GM23248 (cell line): ENCODE results near the gene OR1M1. TPM values are rescaled to one million over a fixed set of nuclear protein-coding genes. Genes with fewer than 3 reads are reported as not detected.

Experiments
- DNase-seq: peaks from one replicate; pipeline ENCODE4 v3.0.0-alpha.2; 2015
- H2AFZ ChIP-seq: fragments of 200-600 bp; sonication (generic); 2 replicates; pipeline ENCODE4 v1.6.1; 2016; ENCODE audit warnings: antibody characterized with exemption
- H3F3A ChIP-seq: fragments of 200-600 bp; sonication (generic); 2 replicates; pipeline ENCODE4 v1.6.1; 2016; ENCODE audit warnings: mild to moderate bottlenecking, antibody characterized with exemption, mixed run types; ENCODE audit not compliant: insufficient read depth
- H3K27ac ChIP-seq: fragments of 200-600 bp; sonication (generic); 2 replicates; pipeline ENCODE4 v1.5.1; 2016; ENCODE audit warnings: mild to moderate bottlenecking
- H3K27me3 ChIP-seq: fragments of 200-600 bp; sonication (generic); replicated peaks from 2 replicates; pipeline ENCODE4 v1.6.1; 2016; ENCODE audit warnings: mild to moderate bottlenecking; ENCODE audit not compliant: insufficient read depth
- H3K36me3 ChIP-seq: fragments of 200-600 bp; sonication (generic); 2 replicates; pipeline ENCODE4 v1.6.1; 2016; ENCODE audit warnings: low read depth, mild to moderate bottlenecking
- H3K4me1 ChIP-seq: fragments of 200-600 bp; sonication (generic); 2 replicates; pipeline ENCODE4 v1.6.1; 2016; ENCODE audit warnings: mild to moderate bottlenecking; ENCODE audit not compliant: insufficient read depth
- H3K4me2 ChIP-seq: fragments of 200-600 bp; sonication (generic); one replicate; pipeline ENCODE4 v1.6.1; 2016; ENCODE audit warnings: mild to moderate bottlenecking; ENCODE audit not compliant: unreplicated experiment
- H3K4me3 ChIP-seq: fragments of 200-600 bp; sonication (generic); 2 replicates; pipeline ENCODE4 v1.5.1; 2016; ENCODE audit warnings: mild to moderate bottlenecking
- H3K79me2 ChIP-seq: fragments of 200-600 bp; sonication (generic); 2 replicates; pipeline ENCODE4 v1.6.1; 2016; ENCODE audit warnings: mild to moderate bottlenecking; ENCODE audit not compliant: insufficient read depth
- H3K9ac ChIP-seq: fragments of 200-600 bp; sonication (generic); 2 replicates; pipeline ENCODE4 v1.6.1; 2016; ENCODE audit warnings: mild to moderate bottlenecking
- H3K9me2 ChIP-seq: fragments of 200-600 bp; sonication (generic); 2 replicates; pipeline ENCODE4 v1.6.1; 2016; ENCODE audit warnings: mixed run types, mild to moderate bottlenecking, moderate library complexity; ENCODE audit not compliant: insufficient read depth
- H3K9me3 ChIP-seq: fragments of 200-600 bp; sonication (generic); one replicate; pipeline ENCODE4 v1.6.1; 2017; ENCODE audit warnings: low read depth
- H4K20me1 ChIP-seq: fragments of 200-600 bp; sonication (generic); 2 replicates; pipeline ENCODE4 v1.6.0; 2016; ENCODE audit not compliant: insufficient read depth
- EZH2 ChIP-seq: fragments of 200-600 bp; sonication (generic); IDR thresholded peaks from 2 replicates; pipeline ENCODE4 v1.6.1; 2018; ENCODE audit warnings: antibody characterized with exemption, mild to moderate bottlenecking; ENCODE audit not compliant: insufficient read depth, poor library complexity, severe bottlenecking
- EZH2phosphoT487 ChIP-seq: fragments of 200-600 bp; sonication (generic); IDR thresholded peaks from 2 replicates; pipeline ENCODE4 v1.6.1; 2018; ENCODE audit warnings: antibody characterized with exemption, moderate library complexity, mild to moderate bottlenecking, low read depth; ENCODE audit not compliant: insufficient read depth
- WGBS, 2 experiments: methylation state at CpG; one replicate each; pipeline ENCODE4 v1.1.6; 2015 to 2017; ENCODE audit warnings: low lambda C conversion rate in 2 of 2, low coverage in 1 of 2; ENCODE audit errors: missing lambda C conversion rate in 2 of 2; 5-methylcytosine and 5-hydroxymethylcytosine counted together
- in situ Hi-C: fragments of 300-500 bp; cut with MboI; formaldehyde crosslinking; loops from 2 replicates; pipeline ENCODE4 v1.15.0; 2020
- polyA plus RNA-seq: library from polyadenylated mRNA; unstranded; fragments of >200 nt; fragmentation: Nextera tagmentation; extraction: Ambion mirVana; gene quantifications from 2 replicates; pipeline ENCODE4 v1.2.1, GENCODE V29; 2016
- total RNA-seq: library from RNA; depleted of rRNA; stranded (reverse); fragments of >200 nt; shearing (Covaris generic); gene quantifications from 2 replicates; pipeline ENCODE4 v1.2.3, GENCODE V29; 2014

Gene OR1M1
- total and polyA plus RNA-seq, 2 experiments from 2014 or later, result not detected

DNA sequence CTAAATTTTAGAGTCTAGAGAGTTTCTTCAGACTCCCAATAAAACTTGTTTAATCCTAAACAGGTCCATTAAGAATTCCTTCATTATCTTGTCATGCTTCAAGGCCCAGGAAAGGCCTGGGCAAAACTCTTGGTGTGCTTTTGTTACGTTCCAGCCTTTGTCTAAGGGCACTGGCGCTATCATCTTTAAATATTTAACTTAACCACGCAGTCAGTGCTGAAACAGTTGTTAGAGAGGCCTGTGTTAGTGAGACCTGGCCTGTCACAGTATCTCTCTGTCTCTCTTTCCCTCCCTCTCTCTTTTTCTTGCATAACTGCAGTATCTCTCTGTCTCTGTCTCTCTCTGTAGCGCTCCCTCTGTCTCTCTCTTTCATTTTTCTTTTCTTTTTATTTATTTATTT, 8.2 kb upstream of the OR1M1 start:
- no peaks in the 10 kb centered on the region for H3K36me3 ChIP-seq
- in situ Hi-C loops, result no loop called here
- H3F3A ChIP-seq, result no peaks in the 10 kb centered on the region
- no peaks in the 10 kb centered on the region for H3K27me3 ChIP-seq
- no peak overlapping the region for H3K9ac ChIP-seq
- DNase-seq, result no peak
- 33 to 38% methylated on average over 4 of the region's 4 CpGs for WGBS, 2 experiments
- no peaks in the 10 kb centered on the region for H3K79me2 ChIP-seq
- H3K4me1 ChIP-seq, result no peaks in the 10 kb centered on the region
- H3K4me2 ChIP-seq, result no peak overlapping the region
- H4K20me1 ChIP-seq, result no peaks in the 10 kb centered on the region
- H3K9me3 ChIP-seq, result no peaks in the 10 kb centered on the region
- H3K9me2 ChIP-seq, result no peaks in the 10 kb centered on the region
- TF ChIP-seq EZH2phosphoT487 (no peak), EZH2 (no peak)
- H3K27ac ChIP-seq, result no peak overlapping the region
- H2AFZ ChIP-seq, result no peak overlapping the region
- no peak overlapping the region for H3K4me3 ChIP-seq

DNA sequence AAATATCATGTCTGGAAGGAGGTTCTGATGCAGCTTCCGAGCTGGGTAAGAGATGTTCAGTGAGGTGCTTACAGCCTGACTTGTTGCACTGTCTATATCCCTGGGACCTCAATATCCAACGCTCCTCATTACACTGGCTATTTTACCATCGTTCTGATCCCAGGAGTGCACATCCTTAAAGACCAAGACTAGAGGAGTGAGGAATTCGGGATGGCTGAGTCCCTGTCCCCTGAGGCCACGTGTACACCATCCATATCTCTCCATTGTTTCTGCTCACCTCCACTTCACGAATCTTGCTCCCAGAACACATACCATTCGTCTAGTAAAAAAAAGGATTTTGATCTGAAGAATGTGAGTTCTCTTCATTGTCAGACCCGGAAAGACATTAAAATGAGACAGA, 20.5 kb downstream of the OR1M1 start, which contains the start of gene OR7G2:
Gene OR7G2 (minus strand): TSS at position 101 of the 400 bp plus-strand sequence. CDS start 4,232 bp downstream, outside the sequence.
- no peak within 1 kb of the TSS for H3K4me3 ChIP-seq
- H3K9me2 ChIP-seq, result no peaks in the 10 kb centered on the region
- H4K20me1 ChIP-seq, result no peaks in the 10 kb centered on the region
- in situ Hi-C loops, result no loop called here
- no peak for DNase-seq
- WGBS, 2 experiments, result 11 to 15% methylated on average over 8 of the region's 8 CpGs
- H3K36me3 ChIP-seq, result no peaks in the 10 kb centered on the region
- no peak within 1 kb of the TSS for H2AFZ ChIP-seq
- no peaks in the 10 kb centered on the region for H3K79me2 ChIP-seq
- TF ChIP-seq EZH2phosphoT487 (no peak), EZH2 (no peak)
- no peaks in the 10 kb centered on the region for H3K9me3 ChIP-seq
- no peak within 1 kb of the TSS for H3K9ac ChIP-seq
- H3F3A ChIP-seq, result no peaks in the 10 kb centered on the region
- no peaks in the 10 kb centered on the region for H3K27me3 ChIP-seq
- H3K27ac ChIP-seq, result no peak within 1 kb of the TSS
- H3K4me2 ChIP-seq, result no peak within 1 kb of the TSS
- H3K4me1 ChIP-seq, result no peaks in the 10 kb centered on the region

DNA sequence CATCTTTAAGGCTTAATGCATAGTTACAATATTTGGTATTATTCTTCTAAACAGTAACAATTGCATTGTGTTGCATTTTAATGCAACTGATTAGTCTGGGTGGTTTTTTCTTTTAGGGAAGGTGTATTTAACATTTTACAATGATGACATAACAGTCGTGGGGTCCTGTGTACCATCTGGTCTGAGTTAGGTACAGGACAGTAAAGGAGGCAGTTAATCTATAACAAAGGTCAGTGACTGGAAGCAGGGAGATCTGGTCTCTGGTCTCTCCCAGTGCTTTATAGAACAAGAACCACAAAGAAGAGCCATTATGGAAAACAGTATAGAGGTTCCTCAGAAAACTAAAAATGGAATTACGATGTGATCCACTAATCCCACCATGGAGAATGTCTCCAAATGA, 23.1 kb downstream of the OR1M1 start:
- Histone ChIP-seq H3K4me1 (no peaks in the 10 kb centered on the region), H3K27ac (no peak overlapping the region), H3K9me2 (no peaks in the 10 kb centered on the region), H3F3A (no peaks in the 10 kb centered on the region), H3K36me3 (no peaks in the 10 kb centered on the region), H2AFZ (no peak overlapping the region), H3K9ac (no peak overlapping the region), H3K4me3 (no peak overlapping the region), H3K9me3 (no peaks in the 10 kb centered on the region), H3K4me2 (no peak overlapping the region), H3K27me3 (no peaks in the 10 kb centered on the region), H3K79me2 (no peaks in the 10 kb centered on the region), H4K20me1 (no peaks in the 10 kb centered on the region)
- WGBS, 2 experiments, result 0 to 5% methylated on average over 2 of the region's 2 CpGs
- DNase-seq, result no peak
- in situ Hi-C loops, result no loop called here
- TF ChIP-seq EZH2phosphoT487, result no peak
- TF ChIP-seq EZH2, result no peak

DNA sequence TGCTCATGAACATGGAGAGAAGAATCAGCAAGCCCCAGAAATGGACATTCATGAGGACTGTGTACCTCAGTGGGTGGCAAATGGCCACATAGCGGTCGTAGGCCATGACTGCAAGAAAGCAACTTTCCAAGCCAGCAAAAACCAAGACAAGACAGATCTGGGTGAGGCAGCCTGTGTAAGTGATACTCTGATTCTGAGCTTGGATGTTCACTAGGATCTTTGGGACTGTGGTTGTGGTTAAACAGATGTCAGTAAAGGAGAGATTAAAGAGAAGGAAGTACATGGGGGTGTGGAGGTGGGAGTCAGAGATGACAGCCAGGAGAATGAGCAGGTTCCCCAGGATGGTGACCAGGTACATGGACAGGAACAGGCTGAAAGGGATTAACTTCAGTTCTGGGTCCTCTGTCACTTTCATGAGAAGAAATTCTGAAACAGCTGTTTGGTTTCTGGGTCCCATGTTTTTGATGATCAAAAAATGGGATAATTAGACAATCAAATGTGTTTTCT, 28.5 kb downstream of the OR1M1 start, which contains the start of gene OR7G1:
Gene OR7G1 (minus strand): TSS at position 457 of the 507 bp plus-strand sequence. CDS start 0 bp downstream, at position 457.
- in situ Hi-C loops, result no loop called here
- no peaks in the 10 kb centered on the region for H3K9me3 ChIP-seq
- H3F3A ChIP-seq, result no peaks in the 10 kb centered on the region
- H3K4me2 ChIP-seq, result no peak within 1 kb of the TSS
- no peaks in the 10 kb centered on the region for H3K79me2 ChIP-seq
- H3K9ac ChIP-seq, result no peak within 1 kb of the TSS
- no peaks in the 10 kb centered on the region for H3K27me3 ChIP-seq
- 58 to 63% methylated on average over 2 of the region's 2 CpGs for WGBS, 2 experiments
- no peak within 1 kb of the TSS for H3K27ac ChIP-seq
- H3K9me2 ChIP-seq, result no peaks in the 10 kb centered on the region
- H3K36me3 ChIP-seq, result no peaks in the 10 kb centered on the region
- DNase-seq, result no peak
- H3K4me1 ChIP-seq, result no peaks in the 10 kb centered on the region
- no peak within 1 kb of the TSS for H3K4me3 ChIP-seq
- TF ChIP-seq EZH2 (no peak), EZH2phosphoT487 (no peak)
- no peaks in the 10 kb centered on the region for H4K20me1 ChIP-seq
- H2AFZ ChIP-seq, result no peak within 1 kb of the TSS
